ENCODE data around the gene ITFG2. TPM values are rescaled to one million over a fixed set of nuclear protein-coding genes. Genes with fewer than 3 reads are reported as not detected.

The ITFG2 gene
- total and polyA plus RNA-seq, 5 donors from 2014 or later = 38.8 to 80.0 (median 47.6) TPM

DNA sequence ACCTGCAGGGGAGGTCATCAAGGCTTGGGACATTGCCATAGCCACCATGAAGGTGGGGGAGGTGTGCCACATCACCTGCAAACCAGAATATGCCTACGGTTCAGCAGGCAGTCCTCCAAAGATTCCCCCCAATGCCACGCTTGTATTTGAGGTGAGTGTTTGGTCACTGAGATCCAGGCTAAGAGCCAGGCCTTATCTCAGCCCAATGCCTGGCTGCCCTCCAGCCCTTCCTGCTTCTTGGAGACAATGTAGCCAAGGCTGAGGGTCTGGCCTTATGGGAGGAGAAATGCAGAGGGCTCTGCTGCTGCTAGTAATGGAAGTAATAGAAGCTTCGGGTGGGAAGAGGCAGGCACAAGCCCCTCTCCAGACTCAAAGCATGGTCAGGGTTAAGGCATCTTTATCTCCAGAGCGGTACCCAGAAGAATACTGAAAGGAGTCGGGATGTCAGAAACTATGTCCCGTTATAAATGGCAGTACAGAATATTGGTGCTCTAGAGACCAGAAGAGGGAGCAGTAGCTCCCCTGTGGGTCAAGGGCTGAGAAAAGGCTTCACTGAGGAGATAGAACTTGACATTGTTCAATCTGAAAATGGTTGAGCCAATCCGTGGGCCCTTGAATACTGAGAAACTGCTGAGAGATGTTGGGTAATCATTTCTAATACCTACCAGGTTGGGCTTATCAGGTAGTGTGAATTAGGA, 14.6 kb upstream of the ITFG2 start:
- Histone ChIP-seq H3K4me3 (ENCODE audit: low read depth, low read length) (no peak overlapping the region), H3K36me3 (ENCODE audit: control insufficient read depth, insufficient read depth, low read length) (peaks cover 47% of the 10 kb centered on the region), H3K27ac (ENCODE audit: insufficient read depth, low read length, poor library complexity, severe bottlenecking) (no peak overlapping the region), H3K27me3 (ENCODE audit: control insufficient read depth, insufficient read depth, low read length) (no peaks in the 10 kb centered on the region), H3K9me3 (ENCODE audit: control insufficient read depth in 2 of 2, low read length in 2 of 2) (no peaks in the 10 kb centered on the region), H3K4me1 (ENCODE audit: control insufficient read depth, insufficient read depth, low read length, poor library complexity, severe bottlenecking) (peaks cover 25% of the 10 kb centered on the region)
- no peak for ATAC-seq (ENCODE audit: low read depth in 2 of 2)
- H3K27me3 Mint-ChIP-seq = no peaks in the 10 kb centered on the region
- H3K4me3 Mint-ChIP-seq = peak overlapping the region; percentile 93 to 97 (median 94)
- no peaks in the 10 kb centered on the region for H3K9me3 Mint-ChIP-seq
- peak overlapping the region in 1 of 3 donors; percentile 62 for H3K27ac Mint-ChIP-seq
- peaks cover 6 to 27% (median 13%) of the 10 kb centered on the region in 4 donors for H3K4me1 Mint-ChIP-seq
- H3K36me3 Mint-ChIP-seq = peaks cover 31% of the 10 kb centered on the region
- DNase-seq = no peak

DNA sequence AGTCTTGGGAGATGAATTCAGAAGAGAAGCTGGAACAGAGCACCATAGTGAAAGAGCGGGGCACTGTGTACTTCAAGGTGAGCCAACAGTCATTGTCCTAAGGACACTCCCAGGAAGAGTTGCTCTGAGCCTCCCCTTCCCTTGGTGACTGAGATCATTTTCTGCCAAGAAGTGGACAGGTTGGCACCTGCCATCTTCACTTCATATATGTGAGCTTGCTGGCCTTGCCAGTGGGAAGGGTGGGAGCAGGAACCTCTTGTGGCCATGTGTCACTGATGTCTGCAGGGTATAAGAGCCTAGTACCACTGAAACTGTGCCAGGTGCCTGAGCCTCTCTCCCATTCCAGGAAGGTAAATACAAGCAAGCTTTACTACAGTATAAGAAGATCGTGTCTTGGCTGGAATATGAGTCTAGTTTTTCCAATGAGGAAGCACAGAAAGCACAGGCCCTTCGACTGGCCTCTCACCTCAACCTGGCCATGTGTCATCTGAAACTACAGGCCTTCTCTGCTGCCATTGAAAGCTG, 12.4 kb upstream of the ITFG2 start:
- H3K36me3 ChIP-seq (ENCODE audit: control insufficient read depth, insufficient read depth, low read length) = peaks cover 67% of the 10 kb centered on the region
- H3K27ac ChIP-seq (ENCODE audit: insufficient read depth, low read length, poor library complexity, severe bottlenecking) = no peak overlapping the region
- H3K4me3 ChIP-seq (ENCODE audit: low read depth, low read length) = no peak overlapping the region
- no peak for DNase-seq
- H3K27ac Mint-ChIP-seq = peak overlapping the region in 1 of 3 donors; percentile 39
- H3K9me3 ChIP-seq (ENCODE audit: control insufficient read depth in 2 of 2, low read length in 2 of 2) = no peaks in the 10 kb centered on the region
- H3K4me1 ChIP-seq (ENCODE audit: control insufficient read depth, insufficient read depth, low read length, poor library complexity, severe bottlenecking) = peaks cover 16% of the 10 kb centered on the region
- no peaks in the 10 kb centered on the region for H3K27me3 Mint-ChIP-seq
- ATAC-seq (ENCODE audit: low read depth in 2 of 2) = no peak
- no peaks in the 10 kb centered on the region for H3K27me3 ChIP-seq (ENCODE audit: control insufficient read depth, insufficient read depth, low read length)
- peaks cover 43% of the 10 kb centered on the region for H3K36me3 Mint-ChIP-seq
- no peak overlapping the region for H3K4me3 Mint-ChIP-seq
- H3K4me1 Mint-ChIP-seq = peaks cover 6 to 23% (median 13%) of the 10 kb centered on the region in 4 donors
- no peaks in the 10 kb centered on the region for H3K9me3 Mint-ChIP-seq

DNA sequence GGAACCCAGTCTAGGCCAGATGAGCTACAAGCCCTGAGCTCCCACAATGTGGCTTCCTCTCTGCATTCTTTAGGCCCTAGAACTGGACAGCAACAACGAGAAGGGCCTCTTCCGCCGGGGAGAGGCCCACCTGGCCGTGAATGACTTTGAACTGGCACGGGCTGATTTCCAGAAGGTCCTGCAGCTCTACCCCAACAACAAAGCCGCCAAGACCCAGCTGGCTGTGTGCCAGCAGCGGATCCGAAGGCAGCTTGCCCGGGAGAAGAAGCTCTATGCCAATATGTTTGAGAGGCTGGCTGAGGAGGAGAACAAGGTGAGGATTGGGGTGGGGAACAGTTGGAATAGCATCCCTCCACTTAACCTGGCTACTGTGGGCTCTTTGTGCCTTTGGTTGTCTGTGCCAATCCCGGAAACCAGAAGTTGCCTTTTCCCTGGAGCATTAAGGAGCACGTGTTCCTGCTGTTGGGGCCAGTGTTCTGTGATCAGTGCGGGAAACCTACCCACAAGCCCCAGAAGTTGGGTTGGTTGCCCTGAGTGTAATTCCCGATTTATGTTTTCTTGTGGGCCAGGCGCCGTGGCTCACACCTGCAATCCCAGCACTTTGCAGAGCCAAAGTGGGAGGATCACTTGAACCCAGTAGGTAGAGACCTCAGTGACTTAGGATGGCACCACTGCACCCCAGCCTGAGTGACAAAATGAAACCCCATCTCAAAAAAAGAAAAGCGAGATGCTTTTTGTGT, 11.3 kb upstream of the ITFG2 start:
- Mint-ChIP-seq H3K36me3 (peaks cover 43% of the 10 kb centered on the region), H3K27ac (no peak overlapping the region), H3K4me3 (no peak overlapping the region)

GRCh38 chr12:2803635-2804392, 8.7 kb upstream of the ITFG2 start:
- H3K36me3 Mint-ChIP-seq = peaks cover 41% of the 10 kb centered on the region
- Histone ChIP-seq H3K27me3 (ENCODE audit: control insufficient read depth, insufficient read depth, low read length) (no peaks in the 10 kb centered on the region), H3K27ac (ENCODE audit: insufficient read depth, low read length, poor library complexity, severe bottlenecking) (no peak overlapping the region), H3K36me3 (ENCODE audit: control insufficient read depth, insufficient read depth, low read length) (peaks cover 61% of the 10 kb centered on the region), H3K4me1 (ENCODE audit: control insufficient read depth, insufficient read depth, low read length, poor library complexity, severe bottlenecking) (no peaks in the 10 kb centered on the region), H3K9me3 (ENCODE audit: control insufficient read depth in 2 of 2, low read length in 2 of 2) (no peaks in the 10 kb centered on the region), H3K4me3 (ENCODE audit: low read depth, low read length) (no peak overlapping the region)
- H3K4me3 Mint-ChIP-seq = no peak overlapping the region
- peaks cover 0 to 6% (median 4%) of the 10 kb centered on the region in 4 donors for H3K4me1 Mint-ChIP-seq
- H3K9me3 Mint-ChIP-seq = no peaks in the 10 kb centered on the region
- H3K27ac Mint-ChIP-seq = peak overlapping the region in 2 of 3 donors; percentile 31 to 79
- no peaks in the 10 kb centered on the region for H3K27me3 Mint-ChIP-seq
- no peak for ATAC-seq (ENCODE audit: low read depth in 2 of 2)
- DNase-seq = no peak

More for the DNA sequence above, 11.3 kb upstream of the ITFG2 start:
- Histone ChIP-seq H3K4me3 (ENCODE audit: low read depth, low read length) (no peak overlapping the region), H3K9me3 (ENCODE audit: control insufficient read depth in 2 of 2, low read length in 2 of 2) (no peaks in the 10 kb centered on the region), H3K27ac (ENCODE audit: insufficient read depth, low read length, poor library complexity, severe bottlenecking) (no peak overlapping the region), H3K36me3 (ENCODE audit: control insufficient read depth, insufficient read depth, low read length) (peaks cover 73% of the 10 kb centered on the region), H3K27me3 (ENCODE audit: control insufficient read depth, insufficient read depth, low read length) (no peaks in the 10 kb centered on the region), H3K4me1 (ENCODE audit: control insufficient read depth, insufficient read depth, low read length, poor library complexity, severe bottlenecking) (peaks cover 10% of the 10 kb centered on the region)
- H3K4me1 Mint-ChIP-seq = peaks cover 5 to 23% (median 13%) of the 10 kb centered on the region in 4 donors
- H3K9me3 Mint-ChIP-seq = no peaks in the 10 kb centered on the region
- ATAC-seq (ENCODE audit: low read depth in 2 of 2) (no peak), DNase-seq (no peak)
- H3K27me3 Mint-ChIP-seq = no peaks in the 10 kb centered on the region

- peak overlapping the region in 1 of 3 donors; percentile 79 for H3K27ac Mint-ChIP-seq
- Histone ChIP-seq H3K4me3 (ENCODE audit: low read depth, low read length) (no peak overlapping the region), H3K4me1 (ENCODE audit: control insufficient read depth, insufficient read depth, low read length, poor library complexity, severe bottlenecking) (no peaks in the 10 kb centered on the region), H3K27me3 (ENCODE audit: control insufficient read depth, insufficient read depth, low read length) (no peaks in the 10 kb centered on the region), H3K36me3 (ENCODE audit: control insufficient read depth, insufficient read depth, low read length) (peaks cover 56% of the 10 kb centered on the region), H3K9me3 (ENCODE audit: control insufficient read depth in 2 of 2, low read length in 2 of 2) (no peaks in the 10 kb centered on the region), H3K27ac (ENCODE audit: insufficient read depth, low read length, poor library complexity, severe bottlenecking) (no peak overlapping the region)
- peaks cover 0 to 6% (median 2%) of the 10 kb centered on the region in 4 donors for H3K4me1 Mint-ChIP-seq
- DNase-seq (no peak), ATAC-seq (ENCODE audit: low read depth in 2 of 2) (no peak)
- no peak overlapping the region for H3K4me3 Mint-ChIP-seq
- no peaks in the 10 kb centered on the region for H3K27me3 Mint-ChIP-seq
- no peaks in the 10 kb centered on the region for H3K9me3 Mint-ChIP-seq
- peaks cover 39% of the 10 kb centered on the region for H3K36me3 Mint-ChIP-seq
Observed at GRCh38 chr12:2804393-2805142, 7.9 kb upstream of the ITFG2 start.

GRCh38 chr12:2805143-2805520, 7.3 kb upstream of the ITFG2 start:
- peak overlapping the region in 1 of 3 donors; percentile 47 for H3K27ac Mint-ChIP-seq
- DNase-seq = no peak
- peaks cover 34% of the 10 kb centered on the region for H3K36me3 Mint-ChIP-seq
- ATAC-seq (ENCODE audit: low read depth in 2 of 2) = no peak
- Histone ChIP-seq H3K27me3 (ENCODE audit: control insufficient read depth, insufficient read depth, low read length) (no peaks in the 10 kb centered on the region), H3K27ac (ENCODE audit: insufficient read depth, low read length, poor library complexity, severe bottlenecking) (no peak overlapping the region), H3K4me1 (ENCODE audit: control insufficient read depth, insufficient read depth, low read length, poor library complexity, severe bottlenecking) (no peaks in the 10 kb centered on the region), H3K4me3 (ENCODE audit: low read depth, low read length) (no peak overlapping the region), H3K9me3 (ENCODE audit: control insufficient read depth in 2 of 2, low read length in 2 of 2) (no peaks in the 10 kb centered on the region), H3K36me3 (ENCODE audit: control insufficient read depth, insufficient read depth, low read length) (peaks cover 50% of the 10 kb centered on the region)
- peaks cover 0 to 6% (median 2%) of the 10 kb centered on the region in 4 donors for H3K4me1 Mint-ChIP-seq
- no peaks in the 10 kb centered on the region for H3K27me3 Mint-ChIP-seq
- H3K4me3 Mint-ChIP-seq = no peak overlapping the region
- H3K9me3 Mint-ChIP-seq = no peaks in the 10 kb centered on the region

- no peaks in the 10 kb centered on the region for H3K9me3 ChIP-seq (ENCODE audit: control insufficient read depth in 2 of 2, low read length in 2 of 2)
- Mint-ChIP-seq H3K9me3 (no peaks in the 10 kb centered on the region), H3K4me3 (no peak overlapping the region), H3K27ac (no peak overlapping the region), H3K36me3 (peaks cover 20% of the 10 kb centered on the region), H3K4me1 (peaks cover 0 to 11% (median 2%) of the 10 kb centered on the region in 4 donors), H3K27me3 (no peaks in the 10 kb centered on the region)
- peaks cover 35% of the 10 kb centered on the region for H3K36me3 ChIP-seq (ENCODE audit: control insufficient read depth, insufficient read depth, low read length)
- ATAC-seq (ENCODE audit: low read depth in 2 of 2) (no peak), DNase-seq (no peak)
- no peaks in the 10 kb centered on the region for H3K27me3 ChIP-seq (ENCODE audit: control insufficient read depth, insufficient read depth, low read length)
- no peak overlapping the region for H3K27ac ChIP-seq (ENCODE audit: insufficient read depth, low read length, poor library complexity, severe bottlenecking)
- H3K4me1 ChIP-seq (ENCODE audit: control insufficient read depth, insufficient read depth, low read length, poor library complexity, severe bottlenecking) = peaks cover under 1% of the 10 kb centered on the region
- no peak overlapping the region for H3K4me3 ChIP-seq (ENCODE audit: low read depth, low read length)
Observed at GRCh38 chr12:2806700-2807099, 5.8 kb upstream of the ITFG2 start.
